ENCODE results near the gene ANKAR.

- TF ChIP-seq POLR2A (IDR thresholded peaks at IDR 0.05; ENCODE audit: low read depth, low read length) (no peak), POLR2AphosphoS5 (IDR thresholded peaks at IDR 0.05; ENCODE audit: low read depth, low read length) (no peak)
Observed at GRCh38 chr2:189719571-189719970, 45.1 kb downstream of the ANKAR start.
